Measurements from ENCODE around the gene MAGEA8.

GRCh38 chrX:149831473-149831872 is 49.5 kb upstream of the MAGEA8 start:
- TF ChIP-seq CTCF (conservative IDR thresholded peaks at IDR 0.05 in 1 of 2, IDR thresholded peaks at IDR 0.05 in 1 of 2; ENCODE audit: low read depth in 1 of 2, low read length in 2 of 2) (no peak), EZH2 (IDR thresholded peaks at IDR 0.05; ENCODE audit: low read length, missing control alignments) (no peak)
